Measurements from ENCODE around the gene APOL5. TPM values are rescaled to one million over a fixed set of nuclear protein-coding genes. Genes with fewer than 3 reads are reported as not detected.
"Not testable (repeated sequence)": the region's sequence is repeated elsewhere in the genome, so short reads cannot be mapped to it uniquely, and the experiment has no call there.

The APOL5 gene
- total RNA-seq, 1 donor from 2014 or later = not detected

GRCh38 chr22:35736701-35737100 is 19.0 kb downstream of the APOL5 start:
- intact Hi-C loops (cut with DNase I) = loop anchor here (5.0 kb wide), 1 partner anchor 74 kb away; no protein-coding TSS in a partner anchor
- no peak for ATAC-seq
- no peak for DNase-seq (ENCODE audit: low spot score)

- DNase-seq (ENCODE audit: low spot score); ATAC-seq: not testable (repeated sequence)
- intact Hi-C loops (cut with DNase I) = loop anchor here (5.0 kb wide), 1 partner anchor 76 kb away; no protein-coding TSS in a partner anchor
These were observed 20.2 kb downstream of the APOL5 start for GRCh38 chr22:35737886-35738285.

GRCh38 chr22:35739076-35739930 is 21.6 kb downstream of the APOL5 start:
- DNase-seq (ENCODE audit: low spot score) = no peak
- peak; percentile 77 for ATAC-seq
- intact Hi-C loops (cut with DNase I) = loop anchor here (5.0 kb wide), 1 partner anchor 77 kb away; no protein-coding TSS in a partner anchor

GRCh38 chr22:35739931-35740380 is 22.3 kb downstream of the APOL5 start:
- intact Hi-C loops (cut with DNase I) = loop anchor here (5.0 kb wide), 1 partner anchor 78 kb away; no protein-coding TSS in a partner anchor
- ATAC-seq = peak; percentile 39

GRCh38 chr22:35740616-35741015 is 22.9 kb downstream of the APOL5 start:
- intact Hi-C loops (cut with DNase I) = no loop called here
- ATAC-seq (no peak), DNase-seq (ENCODE audit: low spot score) (no peak)

More at GRCh38 chr22:35739931-35740380, 22.3 kb downstream of the APOL5 start:
- DNase-seq (ENCODE audit: low spot score) = no peak

GRCh38 chr22:35742342-35743100 is 24.8 kb downstream of the APOL5 start:
- DNase-seq (ENCODE audit: low spot score) (no peak), ATAC-seq (peak; percentile 25)
- intact Hi-C loops (cut with DNase I) = no loop called here

GRCh38 chr22:35743326-35743860 is 25.7 kb downstream of the APOL5 start:
- DNase-seq (ENCODE audit: low spot score) (no peak), ATAC-seq (no peak)
- intact Hi-C loops (cut with DNase I) = no loop called here

- intact Hi-C loops (cut with DNase I) = no loop called here
- no peak for ATAC-seq
These were observed 28.6 kb downstream of the APOL5 start for GRCh38 chr22:35746248-35746647.

GRCh38 chr22:35746946-35747703 is 29.5 kb downstream of the APOL5 start:
- DNase-seq (ENCODE audit: low spot score) = no peak
- no peak for ATAC-seq
- intact Hi-C loops (cut with DNase I) = no loop called here

More at GRCh38 chr22:35746248-35746647, 28.6 kb downstream of the APOL5 start:
- no peak for DNase-seq (ENCODE audit: low spot score)

GRCh38 chr22:35749808-35750207 is 32.1 kb downstream of the APOL5 start:
- peak; percentile 50 for ATAC-seq
- no peak for DNase-seq (ENCODE audit: low spot score)
- intact Hi-C loops (cut with DNase I) = loop anchor here (5.0 kb wide), 1 partner anchor 362 kb away; no protein-coding TSS in a partner anchor

GRCh38 chr22:35752006-35752862 is 34.6 kb downstream of the APOL5 start:
- ATAC-seq = peak; percentile 30
- intact Hi-C loops (cut with DNase I) = loop anchor here (5.0 kb wide), 1 partner anchor 360 kb away; no protein-coding TSS in a partner anchor
- no peak for DNase-seq (ENCODE audit: low spot score)

- intact Hi-C loops (cut with DNase I) = loop anchor here (5.0 kb wide), 1 partner anchor 359 kb away; no protein-coding TSS in a partner anchor
- ATAC-seq = peak; percentile 46
- DNase-seq (ENCODE audit: low spot score) = no peak
These were observed 35.2 kb downstream of the APOL5 start for GRCh38 chr22:35752863-35753189.

- DNase-seq (ENCODE audit: low spot score) (no peak), ATAC-seq (no peak)
- intact Hi-C loops (cut with DNase I) = loop anchor here (5.0 kb wide), 1 partner anchor 358 kb away; no protein-coding TSS in a partner anchor
These were observed 37.1 kb downstream of the APOL5 start for GRCh38 chr22:35754761-35755160.

GRCh38 chr22:35756722-35757121 is 39.0 kb downstream of the APOL5 start:
- DNase-seq (ENCODE audit: low spot score) (no peak), ATAC-seq (no peak)
- intact Hi-C loops (cut with DNase I) = no loop called here

GRCh38 chr22:35758394-35758793 is 40.7 kb downstream of the APOL5 start:
- DNase-seq (ENCODE audit: low spot score) = no peak
- intact Hi-C loops (cut with DNase I) = no loop called here
- ATAC-seq = no peak

- ATAC-seq (peak; percentile 55), DNase-seq (ENCODE audit: low spot score) (no peak)
- intact Hi-C loops (cut with DNase I) = loop anchor here (10.0 kb wide), 1 partner anchor 634 kb away; no protein-coding TSS in a partner anchor
These were observed 43.4 kb downstream of the APOL5 start for GRCh38 chr22:35761037-35761436.
